ENCODE data around the gene MYBBP1A. TPM values are rescaled to one million over a fixed set of nuclear protein-coding genes. Genes with fewer than 3 reads are reported as not detected.
A peak's percentile ranks its signal among the peaks of the same experiment; 100 is the strongest.

Gene MYBBP1A
- total RNA-seq, 4 donors from 2014 or later: 32.4 to 70.0 (median 54.4) TPM

GRCh38 chr17:4600563-4600962, 45.4 kb upstream of the MYBBP1A start:
- WGBS, 2 donors: 17 to 46% methylated on average over 1 to 3 of the region's 13 CpGs
- H3K27ac ChIP-seq: peak overlapping the region; percentile 56 to 93 (median 82)

GRCh38 chr17:4599505-4600281, 44.5 kb upstream of the MYBBP1A start:
- no peak for DNase-seq
- no peak for TF ChIP-seq POLR2A (IDR thresholded peaks at IDR 0.05)
- TF ChIP-seq, protein P1, sequence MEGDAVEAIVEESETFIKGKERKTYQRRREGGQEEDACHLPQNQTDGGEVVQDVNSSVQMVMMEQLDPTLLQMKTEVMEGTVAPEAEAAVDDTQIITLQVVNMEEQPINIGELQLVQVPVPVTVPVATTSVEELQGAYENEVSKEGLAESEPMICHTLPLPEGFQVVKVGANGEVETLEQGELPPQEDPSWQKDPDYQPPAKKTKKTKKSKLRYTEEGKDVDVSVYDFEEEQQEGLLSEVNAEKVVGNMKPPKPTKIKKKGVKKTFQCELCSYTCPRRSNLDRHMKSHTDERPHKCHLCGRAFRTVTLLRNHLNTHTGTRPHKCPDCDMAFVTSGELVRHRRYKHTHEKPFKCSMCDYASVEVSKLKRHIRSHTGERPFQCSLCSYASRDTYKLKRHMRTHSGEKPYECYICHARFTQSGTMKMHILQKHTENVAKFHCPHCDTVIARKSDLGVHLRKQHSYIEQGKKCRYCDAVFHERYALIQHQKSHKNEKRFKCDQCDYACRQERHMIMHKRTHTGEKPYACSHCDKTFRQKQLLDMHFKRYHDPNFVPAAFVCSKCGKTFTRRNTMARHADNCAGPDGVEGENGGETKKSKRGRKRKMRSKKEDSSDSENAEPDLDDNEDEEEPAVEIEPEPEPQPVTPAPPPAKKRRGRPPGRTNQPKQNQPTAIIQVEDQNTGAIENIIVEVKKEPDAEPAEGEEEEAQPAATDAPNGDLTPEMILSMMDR (IDR thresholded peaks at IDR 0.05): no peak
- no peaks in the 10 kb centered on the region for H3K36me3 ChIP-seq
- H3K27me3 ChIP-seq: peaks cover 0 to 27% (median 0%) of the 10 kb centered on the region in 4 donors
- intact Hi-C loops (cut with DNase I): no loop called here
- H3K9me3 ChIP-seq: no peaks in the 10 kb centered on the region
- WGBS, 2 donors: 20 to 28% methylated on average over 1 to 4 of the region's 25 CpGs
- peak overlapping the region in 1 of 4 donors; percentile 43 for H3K4me3 ChIP-seq
- H3K27ac ChIP-seq: peak overlapping the region; percentile 65 to 93 (median 82)
- H3K4me1 ChIP-seq: peaks cover 0 to 45% (median 20%) of the 10 kb centered on the region in 3 donors

More at GRCh38 chr17:4600563-4600962, 45.4 kb upstream of the MYBBP1A start:
- no peaks in the 10 kb centered on the region for H3K36me3 ChIP-seq
- TF ChIP-seq, protein P1 (IDR thresholded peaks at IDR 0.05): no peak
- no peak for TF ChIP-seq POLR2A (IDR thresholded peaks at IDR 0.05)
- H3K9me3 ChIP-seq: no peaks in the 10 kb centered on the region
- H3K4me3 ChIP-seq: no peak overlapping the region
- peaks cover 0 to 23% (median 0%) of the 10 kb centered on the region in 4 donors for H3K27me3 ChIP-seq
- intact Hi-C loops (cut with DNase I): no loop called here
- peaks cover 2 to 45% (median 23%) of the 10 kb centered on the region in 3 donors for H3K4me1 ChIP-seq
- DNase-seq: no peak

DNA sequence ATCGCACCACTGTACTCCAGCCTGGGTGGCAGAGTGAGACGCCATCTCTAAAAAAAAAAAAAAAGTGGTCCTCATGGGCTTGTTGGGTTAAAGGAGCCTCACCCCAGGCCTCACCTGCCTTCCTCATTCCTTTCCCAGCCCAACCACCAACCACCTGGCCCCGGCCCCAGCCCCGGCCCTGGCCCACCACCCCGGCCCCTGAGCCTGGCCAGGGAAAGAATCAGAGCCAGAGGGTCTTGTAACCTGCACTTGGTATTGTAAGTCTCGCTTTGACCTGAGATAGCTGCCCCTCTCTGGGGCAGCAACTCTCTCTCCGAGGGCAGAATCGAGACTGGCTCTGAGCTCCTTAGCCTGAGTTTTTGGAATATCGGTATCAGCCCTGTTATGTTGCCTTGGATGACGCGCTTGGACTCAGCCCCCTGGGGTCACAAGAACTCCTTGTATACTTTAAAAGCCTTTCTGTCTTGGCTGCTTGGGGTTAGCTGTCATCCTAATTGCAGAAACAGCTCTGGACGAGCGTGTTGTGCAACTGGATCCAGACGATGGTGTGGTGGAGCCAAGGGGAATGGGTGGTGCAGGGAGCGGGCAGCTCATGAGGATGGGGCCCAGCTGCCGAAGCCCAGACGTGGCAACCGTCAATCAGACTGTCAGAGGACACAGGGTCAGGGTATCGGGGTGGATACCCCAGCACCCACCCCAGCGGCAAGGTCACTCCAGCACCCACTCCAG, 43.8 kb upstream of the MYBBP1A start:
- intact Hi-C loops (cut with DNase I): no loop called here
- Histone ChIP-seq H3K4me1 (peaks cover 0 to 39% (median 13%) of the 10 kb centered on the region in 3 donors), H3K27me3 (peaks cover 0 to 24% (median 0%) of the 10 kb centered on the region in 4 donors), H3K27ac (peak overlapping the region; percentile 65 to 93 (median 86)), H3K4me3 (peak overlapping the region in 1 of 4 donors; percentile 43), H3K9me3 (no peaks in the 10 kb centered on the region), H3K36me3 (no peaks in the 10 kb centered on the region)
- TF ChIP-seq POLR2A (IDR thresholded peaks at IDR 0.05): no peak
- TF ChIP-seq, protein P1 (IDR thresholded peaks at IDR 0.05): no peak
- DNase-seq: no peak
- 60 to 70% methylated on average over 8 of the region's 20 CpGs for WGBS, 2 donors

GRCh38 chr17:4597975-4598374, 42.8 kb upstream of the MYBBP1A start:
- H3K27ac ChIP-seq: peak overlapping the region; percentile 60 to 93 (median 86)
- WGBS, 2 donors: 69 to 74% methylated on average over 5 to 8 of the region's 13 CpGs
- no peaks in the 10 kb centered on the region for H3K36me3 ChIP-seq
- no peaks in the 10 kb centered on the region for H3K9me3 ChIP-seq
- no peak for DNase-seq
- intact Hi-C loops (cut with DNase I): no loop called here
- no peak overlapping the region for H3K4me3 ChIP-seq
- H3K27me3 ChIP-seq: peaks cover 0 to 24% (median 0%) of the 10 kb centered on the region in 4 donors
- H3K4me1 ChIP-seq: peaks cover 0 to 44% (median 13%) of the 10 kb centered on the region in 3 donors
- TF ChIP-seq POLR2A (IDR thresholded peaks at IDR 0.05): no peak
- TF ChIP-seq, protein P1 (IDR thresholded peaks at IDR 0.05): no peak
